Limb (tissue), 2 donors: Measurements from ENCODE around the gene PLB1.

ENCODE experiments used
- DNase-seq, 2 donors: peaks; one replicate each; pipeline ENCODE4 v3.0.0-alpha.2; 2016; ENCODE audit errors: extremely low spot score in 2 of 2

Gene PLB1

GRCh38 chr2:28558158-28558820 is 62.4 kb downstream of the PLB1 start:
- peak in 1 of 2 donors; percentile 8 for DNase-seq

DNA sequence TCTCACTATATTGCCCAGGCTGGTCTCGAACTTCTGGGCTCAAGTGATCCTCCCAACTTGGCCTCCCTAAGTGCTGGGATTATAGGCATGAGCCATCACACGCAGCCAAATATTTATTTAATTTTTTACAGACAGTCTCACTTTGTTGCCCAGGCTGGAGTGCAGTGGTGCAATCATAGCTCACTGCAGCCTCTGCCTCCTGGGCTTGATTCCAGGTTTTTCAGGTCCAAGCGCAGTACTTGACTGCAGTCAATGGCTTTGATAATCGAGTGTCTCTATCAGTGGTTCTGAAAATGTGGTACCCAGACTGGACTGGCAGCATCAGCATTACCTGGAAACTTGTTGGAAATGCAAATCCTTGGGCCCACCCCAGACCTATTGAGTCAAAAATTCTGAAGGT is 63.1 kb downstream of the PLB1 start:
- DNase-seq: no peak

DNA sequence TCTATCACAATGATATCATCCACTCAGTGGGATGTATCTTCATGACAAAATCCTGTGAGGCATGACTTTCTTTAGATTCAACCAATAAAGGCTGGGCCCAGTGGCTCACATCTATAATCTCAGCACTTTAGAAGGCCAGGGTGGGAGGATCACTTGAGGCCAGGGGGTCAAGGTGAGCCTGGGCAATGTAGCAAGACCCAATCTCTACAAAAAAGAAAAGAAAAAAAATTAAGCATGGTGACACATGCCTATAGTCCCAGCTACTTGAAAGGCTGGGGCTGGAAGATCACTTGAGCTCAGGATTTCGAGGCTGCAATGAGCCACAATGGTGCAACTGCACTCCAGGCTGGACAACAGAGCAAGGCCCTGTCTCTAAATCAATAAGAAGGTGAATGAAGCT is 68.0 kb downstream of the PLB1 start:
- DNase-seq: no peak

DNA sequence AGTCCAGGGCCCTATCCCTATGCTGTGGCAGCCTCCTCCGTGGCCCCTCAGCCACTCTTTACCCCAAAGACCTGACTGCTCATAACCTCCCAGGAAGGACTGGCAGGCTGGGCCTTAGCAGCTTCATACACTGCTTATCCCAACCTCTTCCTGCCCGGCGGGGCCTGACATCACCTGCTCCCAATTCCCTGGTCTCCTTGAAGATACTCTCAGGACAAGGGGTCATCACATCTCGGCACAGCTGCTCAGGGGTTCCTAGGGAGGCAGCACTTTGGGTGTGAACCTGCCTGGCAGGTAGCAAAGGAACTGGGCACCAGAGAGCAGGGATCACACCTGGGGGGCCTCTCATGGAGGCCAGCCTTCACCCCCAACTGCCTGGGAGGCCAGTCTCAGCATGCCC is 68.5 kb downstream of the PLB1 start:
- DNase-seq: no peak

DNA sequence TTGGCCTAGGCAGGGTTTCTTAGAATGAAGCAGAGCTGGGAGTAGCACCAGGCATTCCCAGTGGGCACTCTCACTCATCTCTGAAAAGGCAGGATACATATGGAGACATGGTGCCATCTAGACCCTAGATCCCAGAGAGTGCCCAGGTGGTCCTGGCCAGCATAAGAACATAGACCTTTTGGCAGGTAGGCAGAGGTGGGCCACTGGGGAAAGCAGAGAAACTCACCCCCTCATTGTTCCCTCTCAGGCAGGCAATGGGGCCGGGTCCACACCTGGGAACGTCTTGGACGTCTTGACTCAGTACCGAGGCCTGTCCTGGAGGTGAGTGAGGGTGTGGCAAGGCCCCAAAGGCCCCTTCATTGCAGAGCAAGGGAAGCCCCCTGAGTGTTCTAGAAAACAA is 69.2 kb downstream of the PLB1 start:
- no peak for DNase-seq

DNA sequence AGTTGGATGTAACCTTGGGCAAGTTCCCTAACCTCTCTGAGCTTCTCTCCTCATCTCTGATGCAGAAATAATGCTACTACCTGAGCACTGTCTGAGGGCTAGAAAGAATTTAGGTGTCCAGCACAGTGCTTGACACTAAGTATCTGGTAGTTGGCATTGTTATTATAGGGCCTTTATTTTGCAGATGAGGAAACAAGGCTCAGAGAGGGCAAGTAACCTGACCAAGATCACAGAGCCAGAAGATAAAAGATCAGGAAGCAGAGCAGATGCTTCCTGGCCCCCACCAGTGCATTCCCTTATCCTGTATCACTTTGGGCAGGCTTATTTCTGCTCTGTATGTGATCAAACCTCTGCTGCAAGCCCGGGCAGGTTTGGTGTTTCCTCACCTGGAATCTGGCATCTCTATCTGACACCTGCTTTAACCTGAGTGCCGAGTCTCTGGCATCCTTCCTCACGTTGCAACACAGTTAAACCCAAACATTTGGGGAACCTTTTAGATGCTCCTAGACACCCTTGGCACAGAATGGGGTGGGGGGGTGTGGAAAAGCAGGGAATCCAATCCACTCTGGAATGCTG is 69.9 kb downstream of the PLB1 start:
- DNase-seq: no peak

DNA sequence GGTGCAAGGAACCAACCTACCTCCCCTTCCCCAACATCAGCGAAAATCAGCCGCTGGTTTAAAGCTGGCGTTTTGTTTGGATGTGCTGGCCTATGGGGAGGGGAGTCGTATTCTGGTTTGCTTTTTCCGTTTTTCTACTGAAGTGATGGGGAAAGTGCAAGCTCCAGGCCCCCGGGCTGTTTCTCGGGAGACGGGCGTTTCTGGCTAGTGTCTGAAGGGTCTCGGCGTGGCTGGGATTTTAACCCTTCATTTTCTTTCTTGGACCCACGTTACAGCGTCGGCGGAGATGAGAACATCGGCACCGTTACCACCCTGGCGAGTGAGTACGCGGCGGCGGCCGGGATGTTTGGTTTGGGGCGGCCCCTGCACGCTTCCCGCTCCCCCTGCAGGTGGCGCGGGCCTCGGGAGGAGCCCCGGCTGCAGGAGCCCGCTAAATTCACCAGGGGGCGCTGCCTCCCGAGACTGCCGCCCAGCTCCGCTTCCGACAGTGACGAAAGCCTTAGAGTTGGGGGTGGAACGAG is 70.7 kb downstream of the PLB1 start:
- peak; percentile 91 to 96 for DNase-seq

DNA sequence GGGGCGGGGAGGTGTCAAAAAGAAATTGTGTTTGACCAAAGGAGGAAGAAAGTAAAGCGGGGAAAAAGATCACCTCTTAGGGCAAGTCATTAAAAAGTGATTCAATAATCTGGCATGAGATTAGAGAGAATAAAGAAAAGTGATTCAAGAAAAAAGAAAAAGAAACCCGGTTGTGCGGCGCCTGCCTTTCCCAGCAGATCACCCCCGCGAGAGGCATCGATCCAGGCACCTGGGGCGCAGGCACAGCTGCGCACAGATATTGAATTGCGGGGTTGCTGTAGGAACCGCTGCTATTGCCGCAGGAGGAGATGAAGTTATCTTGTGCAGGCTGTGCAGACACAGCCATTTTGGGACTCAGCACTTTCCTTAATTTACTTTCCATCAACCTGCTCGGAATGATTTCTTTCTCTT is 71.2 kb downstream of the PLB1 start:
- no peak for DNase-seq

GRCh38 chr2:28568036-28568435 is 72.2 kb downstream of the PLB1 start:
- DNase-seq: no peak

- no peak for DNase-seq
These were observed 72.7 kb downstream of the PLB1 start for GRCh38 chr2:28568533-28568932.

GRCh38 chr2:28570431-28570830 is 74.6 kb downstream of the PLB1 start:
- no peak for DNase-seq

- DNase-seq: no peak
These were observed 80.9 kb downstream of the PLB1 start for GRCh38 chr2:28576714-28577113.

DNA sequence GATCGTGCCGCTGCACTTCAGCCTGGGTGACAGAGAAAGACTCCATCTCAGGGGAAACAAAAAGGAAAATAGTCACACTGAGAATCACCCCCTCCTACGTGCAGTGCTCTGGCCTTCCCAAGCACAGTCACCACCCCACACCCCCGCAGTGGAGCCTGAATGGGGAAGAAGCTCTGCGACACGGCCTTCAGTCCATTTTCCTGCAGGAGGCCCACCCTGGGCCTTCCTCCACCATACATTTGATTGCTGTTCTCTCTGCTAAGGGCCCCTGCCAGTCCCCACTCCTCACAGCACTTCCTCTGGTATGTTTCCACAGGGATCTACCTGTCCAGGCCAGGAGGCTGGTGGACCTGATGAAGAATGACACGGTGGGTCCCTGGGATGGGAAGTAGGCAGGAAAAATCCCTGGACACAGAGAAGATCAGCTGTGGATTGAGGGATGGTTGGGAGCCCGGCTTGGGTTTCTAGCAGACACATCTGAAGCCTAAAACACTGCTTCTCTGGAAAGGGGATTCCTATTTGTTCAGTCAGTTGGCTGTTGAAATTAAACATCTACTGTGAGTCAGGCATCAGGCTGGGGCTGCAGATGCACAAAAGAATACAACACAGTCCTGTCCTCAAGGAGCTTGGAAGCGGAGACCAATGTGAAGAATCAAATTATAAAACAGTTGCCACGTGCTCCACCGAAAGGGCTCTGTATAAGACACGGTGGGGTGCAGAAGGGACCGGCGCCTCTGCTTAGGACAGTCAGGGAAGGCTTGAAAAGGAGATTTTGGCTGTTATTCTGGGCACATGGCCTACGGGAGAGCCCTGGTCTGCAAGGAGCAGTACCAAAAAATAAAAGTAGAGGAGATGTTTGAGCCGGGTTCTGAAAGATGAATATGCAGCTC is 82.2 kb downstream of the PLB1 start:
- no peak for DNase-seq

- DNase-seq: no peak
These were observed 82.9 kb downstream of the PLB1 start for GRCh38 chr2:28578774-28579173.

GRCh38 chr2:28579606-28580005 is 83.7 kb downstream of the PLB1 start:
- DNase-seq: no peak

GRCh38 chr2:28580078-28580477 is 84.2 kb downstream of the PLB1 start:
- no peak for DNase-seq

DNA sequence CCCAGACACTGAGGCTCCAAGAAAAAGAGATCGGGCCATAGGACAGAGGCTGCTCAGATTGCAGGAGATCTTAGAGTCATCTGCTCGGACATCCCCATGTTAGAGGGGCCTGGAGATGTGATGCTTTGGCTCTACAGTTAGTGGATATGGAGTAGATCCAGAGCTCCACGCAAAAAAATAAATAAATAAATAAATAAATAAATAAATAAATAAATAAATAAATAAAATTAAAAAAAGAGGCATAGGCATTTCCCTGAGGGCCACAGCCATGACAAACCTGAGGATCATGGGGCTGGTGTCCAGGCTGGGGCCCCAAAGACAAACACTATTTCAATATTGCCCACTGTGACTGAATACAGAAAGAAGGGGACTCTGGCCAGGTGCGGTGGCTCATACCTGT is 85.5 kb downstream of the PLB1 start:
- DNase-seq: no peak

GRCh38 chr2:28582152-28582551 is 86.3 kb downstream of the PLB1 start:
- no peak for DNase-seq

- DNase-seq: no peak
These were observed 86.7 kb downstream of the PLB1 start for GRCh38 chr2:28582595-28582994.

- DNase-seq: no peak
These were observed 88.2 kb downstream of the PLB1 start for GRCh38 chr2:28583899-28584553.

GRCh38 chr2:28586867-28587266 is 91.0 kb downstream of the PLB1 start:
- DNase-seq: no peak
